Measurements from ENCODE around the gene GNB3.

Gene GNB3

DNA sequence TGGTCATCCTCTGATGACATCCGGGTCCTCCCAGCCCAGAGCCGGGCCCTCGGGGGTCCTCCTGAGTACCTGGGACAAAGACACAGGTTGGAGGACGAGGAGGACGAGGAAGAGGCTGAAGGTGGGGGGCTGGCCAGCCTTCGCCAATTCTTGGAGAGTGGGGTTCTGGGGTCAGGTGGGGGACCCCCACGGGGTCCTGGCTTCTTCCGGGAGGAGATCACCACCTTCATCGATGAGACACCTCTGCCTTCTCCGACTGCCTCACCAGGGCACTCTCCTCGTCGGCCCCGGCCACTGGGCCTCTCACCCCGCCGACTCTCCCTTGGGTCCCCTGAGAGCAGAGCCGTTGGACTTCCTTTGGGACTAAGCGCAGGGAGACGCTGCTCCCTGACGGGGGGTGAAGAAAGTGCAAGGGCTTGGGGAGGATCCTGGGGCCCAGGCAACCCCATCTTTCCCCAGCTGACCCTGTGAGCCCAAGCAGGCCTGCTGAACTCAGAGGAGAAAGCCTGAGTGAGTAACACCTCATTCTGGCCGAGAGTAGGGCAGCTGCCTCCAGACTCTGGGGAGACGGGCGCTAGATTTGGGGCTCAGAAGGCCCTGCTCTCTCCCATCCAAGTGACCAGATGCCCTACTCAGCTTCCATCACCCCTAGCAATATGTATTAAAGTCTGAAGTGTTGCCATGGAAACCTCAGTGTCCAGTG, 13.8 kb upstream of the GNB3 start:
- Mint-ChIP-seq H3K4me1 (ENCODE audit: low read depth in 2 of 2) (peaks cover 26% of the 10 kb centered on the region in 2 donors), H3K27ac (no peak overlapping the region), H3K9me3 (no peaks in the 10 kb centered on the region), H3K36me3 (ENCODE audit: insufficient read depth) (peaks cover 5% of the 10 kb centered on the region), H3K27me3 (peaks cover 69 to 97% of the 10 kb centered on the region in 2 donors), H3K4me3 (peak overlapping the region; percentile 72 to 88)
- no peak for DNase-seq
- ATAC-seq (replicated peaks), result no peak

DNA sequence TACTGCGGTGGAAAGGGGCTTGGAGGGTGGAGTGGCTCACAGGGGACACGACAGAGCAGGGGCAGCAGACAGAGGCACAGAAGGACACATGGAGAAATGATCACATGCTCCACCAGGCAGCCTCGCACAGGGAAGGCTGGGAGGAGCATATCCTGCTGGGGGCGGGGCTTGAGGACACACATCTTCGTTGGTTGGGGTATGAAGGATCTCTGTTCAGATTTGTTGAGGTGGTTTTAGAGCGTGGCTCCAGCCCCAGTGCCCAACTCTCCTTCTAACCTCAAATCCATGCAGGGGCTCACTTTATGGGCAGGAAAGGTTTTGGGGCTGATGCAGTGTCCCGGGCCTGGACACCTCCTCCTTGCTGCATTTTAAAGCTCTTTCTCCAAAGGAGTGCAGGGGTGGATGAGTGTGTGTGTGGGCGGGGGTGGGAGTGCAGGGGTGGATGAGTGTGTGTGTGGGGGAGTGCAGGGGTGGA, 13.3 kb upstream of the GNB3 start:
- DNase-seq (no peak), ATAC-seq (replicated peaks) (no peak)
- Mint-ChIP-seq H3K36me3 (ENCODE audit: insufficient read depth) (peaks cover 5% of the 10 kb centered on the region), H3K4me3 (peak overlapping the region; percentile 72 to 88), H3K9me3 (no peaks in the 10 kb centered on the region), H3K4me1 (ENCODE audit: low read depth in 2 of 2) (peaks cover 23 to 24% of the 10 kb centered on the region in 2 donors), H3K27ac (no peak overlapping the region), H3K27me3 (peaks cover 63 to 92% of the 10 kb centered on the region in 2 donors)

DNA sequence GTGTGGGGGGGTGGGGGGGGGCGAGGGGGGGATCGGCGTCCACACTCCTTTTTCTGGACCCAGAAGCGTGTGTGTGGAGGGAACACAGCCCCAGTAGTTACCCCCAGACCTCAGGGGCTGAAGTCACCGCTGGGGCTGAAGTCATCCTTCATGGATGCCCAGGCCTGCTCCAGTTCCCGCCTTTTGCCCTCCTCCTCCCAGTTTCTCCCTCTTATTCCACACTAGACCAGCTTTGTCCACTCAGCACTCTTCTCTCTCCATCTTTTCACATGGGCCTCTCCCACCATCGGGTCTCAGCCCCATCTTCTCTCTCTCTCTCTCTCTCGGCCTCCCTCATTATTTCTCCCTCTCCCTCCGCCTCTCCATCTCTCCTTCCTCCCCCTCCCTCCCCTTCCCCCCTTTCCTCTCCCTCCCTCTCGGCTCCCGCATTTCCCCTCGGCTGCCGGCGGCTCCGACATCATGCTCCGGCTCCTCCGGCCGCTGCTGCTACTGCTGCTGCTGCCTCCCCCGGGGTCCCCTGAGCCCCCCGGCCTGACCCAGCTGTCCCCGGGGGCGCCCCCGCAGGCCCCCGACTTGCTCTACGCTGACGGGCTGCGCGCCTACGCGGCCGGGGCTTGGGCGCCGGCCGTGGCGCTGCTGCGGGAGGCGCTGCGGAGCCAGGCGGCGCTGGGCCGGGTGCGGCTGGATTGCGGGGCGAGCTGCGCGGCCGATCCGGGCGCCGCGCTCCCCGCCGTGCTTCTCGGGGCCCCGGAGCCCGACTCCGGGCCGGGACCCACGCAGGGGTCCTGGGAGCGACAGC, 12.5 kb upstream of the GNB3 start, which contains the start of gene P3H3:
P3H3 (plus strand) TSS at position 426 of the 799 bp plus-strand sequence; CDS start at position 460, 34 bp downstream.
- no peak for DNase-seq
- H3K9me3 Mint-ChIP-seq, result no peaks in the 10 kb centered on the region
- H3K36me3 Mint-ChIP-seq (ENCODE audit: insufficient read depth), result peaks cover 5% of the 10 kb centered on the region
- H3K4me1 Mint-ChIP-seq (ENCODE audit: low read depth in 2 of 2), result peaks cover 23 to 24% of the 10 kb centered on the region in 2 donors
- peaks cover 56 to 85% of the 10 kb centered on the region in 2 donors for H3K27me3 Mint-ChIP-seq
- peak; percentile 54 for ATAC-seq (replicated peaks)
- peak within 1 kb of the TSS; percentile 88 to 95 for H3K4me3 Mint-ChIP-seq
- peak within 1 kb of the TSS; percentile 85 to 90 for H3K27ac Mint-ChIP-seq

DNA sequence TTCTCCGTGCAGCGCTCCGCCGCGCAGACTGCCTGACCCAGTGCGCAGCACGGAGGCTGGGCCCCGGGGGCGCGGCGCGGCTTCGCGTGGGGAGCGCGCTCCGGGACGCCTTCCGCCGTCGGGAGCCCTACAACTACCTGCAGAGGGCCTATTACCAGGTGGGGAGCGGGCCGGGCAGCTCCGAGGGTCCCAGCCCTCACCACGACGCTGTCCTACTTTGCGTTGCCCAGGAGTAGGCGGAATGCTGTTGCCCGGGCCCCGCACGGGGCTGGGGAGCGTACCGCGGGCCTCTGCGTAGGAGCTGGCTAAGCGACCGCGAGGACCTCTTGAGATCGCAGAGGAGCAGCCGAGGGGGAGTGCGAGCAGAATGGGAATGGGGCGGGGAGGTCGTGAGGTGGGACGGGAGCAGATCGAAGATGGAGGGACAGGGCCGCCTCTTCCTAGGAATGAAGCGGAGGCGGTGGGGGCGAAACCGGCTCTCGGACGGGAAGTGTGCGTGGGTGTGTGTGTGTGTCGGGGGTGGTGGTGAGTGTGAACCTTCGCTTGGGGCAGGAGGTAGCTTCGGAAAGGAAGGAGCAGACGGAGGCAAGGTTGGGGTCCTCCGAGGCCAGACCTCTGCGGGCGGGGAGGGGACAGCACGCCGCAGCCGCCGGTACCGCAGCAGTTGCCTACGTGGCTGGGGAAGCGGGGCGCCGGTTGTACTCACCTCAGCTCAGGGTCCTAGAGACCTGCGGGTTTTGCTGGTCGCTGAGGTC, 11.8 kb upstream of the GNB3 start:
- Mint-ChIP-seq H3K9me3 (no peaks in the 10 kb centered on the region), H3K4me1 (ENCODE audit: low read depth in 2 of 2) (peaks cover 23 to 24% of the 10 kb centered on the region in 2 donors), H3K27me3 (peaks cover 50 to 77% of the 10 kb centered on the region in 2 donors), H3K36me3 (ENCODE audit: insufficient read depth) (peaks cover 5% of the 10 kb centered on the region), H3K4me3 (peak overlapping the region; percentile 88 to 95), H3K27ac (peak overlapping the region; percentile 85 to 90)
- ATAC-seq (replicated peaks), result peak; percentile 62
- peak in 2 of 3 experiments; percentile 31 for DNase-seq

DNA sequence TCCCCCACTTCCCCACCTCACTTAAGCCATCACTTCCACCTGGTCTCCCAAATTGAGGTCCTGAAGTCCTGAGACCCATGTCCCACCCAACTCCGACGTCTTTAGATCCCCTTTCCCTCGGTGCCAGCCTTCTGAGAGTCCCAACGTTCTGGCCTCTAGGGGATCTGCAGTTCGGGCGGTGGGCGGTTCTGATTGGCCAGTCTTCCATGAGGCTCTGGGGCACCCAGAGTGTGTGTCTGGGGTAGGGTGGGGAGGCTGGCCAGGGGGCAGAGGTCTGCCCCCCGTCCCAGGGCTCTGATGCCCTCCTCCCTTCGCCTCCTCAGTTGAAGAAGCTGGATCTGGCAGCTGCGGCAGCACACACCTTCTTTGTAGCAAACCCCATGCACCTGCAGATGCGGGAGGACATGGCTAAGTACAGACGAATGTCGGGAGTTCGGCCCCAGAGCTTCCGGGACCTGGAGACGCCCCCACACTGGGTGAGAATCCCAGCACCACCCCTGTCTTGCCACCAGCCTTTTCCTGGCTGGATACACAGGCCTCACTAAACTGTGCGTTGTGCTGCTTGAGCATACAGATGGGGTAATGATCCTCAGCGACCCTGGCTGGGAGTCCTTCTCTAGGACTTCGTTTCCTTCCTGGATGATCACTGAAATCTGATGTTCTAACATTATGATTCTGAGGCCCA, 11.0 kb upstream of the GNB3 start:
- Mint-ChIP-seq H3K27ac (peak overlapping the region; percentile 85 to 90), H3K9me3 (no peaks in the 10 kb centered on the region), H3K4me3 (peak overlapping the region; percentile 88 to 95), H3K4me1 (ENCODE audit: low read depth in 2 of 2) (peaks cover 23 to 24% of the 10 kb centered on the region in 2 donors), H3K27me3 (peaks cover 42 to 70% of the 10 kb centered on the region in 2 donors), H3K36me3 (ENCODE audit: insufficient read depth) (peaks cover 5% of the 10 kb centered on the region)
- no peak for DNase-seq
- ATAC-seq (replicated peaks), result no peak

DNA sequence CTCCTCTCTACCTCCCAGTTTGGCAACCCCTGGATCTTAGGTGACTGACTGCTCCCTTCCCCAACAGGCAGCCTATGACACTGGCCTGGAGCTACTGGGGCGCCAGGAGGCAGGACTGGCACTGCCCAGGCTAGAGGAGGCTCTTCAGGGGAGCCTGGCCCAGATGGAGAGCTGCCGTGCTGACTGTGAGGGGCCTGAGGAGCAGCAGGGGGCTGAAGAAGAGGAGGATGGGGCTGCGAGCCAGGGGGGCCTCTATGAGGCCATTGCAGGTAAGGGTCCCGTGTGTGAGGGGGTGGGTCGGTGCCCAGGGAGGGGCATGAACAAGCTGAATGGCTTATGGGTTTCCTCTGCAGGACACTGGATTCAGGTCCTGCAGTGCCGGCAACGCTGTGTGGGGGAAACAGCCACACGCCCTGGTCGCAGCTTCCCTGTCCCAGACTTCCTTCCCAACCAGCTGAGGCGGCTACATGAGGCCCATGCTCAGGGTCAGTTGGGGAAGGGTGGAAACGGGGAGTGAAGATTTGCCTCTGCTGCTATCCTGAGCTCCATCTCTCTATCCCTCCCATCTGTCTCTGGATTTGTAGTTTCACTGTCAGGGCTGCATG, 10.3 kb upstream of the GNB3 start:
- Mint-ChIP-seq H3K27ac (no peak overlapping the region), H3K4me1 (ENCODE audit: low read depth in 2 of 2) (peaks cover 21 to 23% of the 10 kb centered on the region in 2 donors), H3K36me3 (ENCODE audit: insufficient read depth) (peaks cover 5% of the 10 kb centered on the region), H3K4me3 (peak overlapping the region in 1 of 2 donors; percentile 95), H3K9me3 (no peaks in the 10 kb centered on the region), H3K27me3 (peaks cover 35 to 63% of the 10 kb centered on the region in 2 donors)
- ATAC-seq (replicated peaks), result no peak
- DNase-seq, result no peak

DNA sequence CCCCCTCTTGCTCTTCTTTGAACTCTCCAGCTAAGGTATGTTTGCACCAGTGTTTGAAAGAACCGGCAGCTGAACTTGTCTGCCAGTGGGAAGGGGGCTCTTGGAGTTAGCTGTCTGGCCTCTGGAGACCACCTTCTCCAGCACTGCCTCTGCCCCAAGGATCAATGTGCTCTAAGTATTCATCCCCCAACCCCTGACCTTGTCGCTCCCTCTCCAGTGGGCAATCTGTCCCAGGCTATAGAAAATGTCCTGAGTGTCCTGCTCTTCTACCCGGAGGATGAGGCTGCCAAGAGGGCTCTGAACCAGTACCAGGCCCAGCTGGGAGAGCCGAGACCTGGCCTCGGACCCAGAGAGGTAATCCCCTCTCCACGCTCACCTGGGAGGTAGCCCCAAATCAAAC, 9.7 kb upstream of the GNB3 start:
- Mint-ChIP-seq H3K9me3 (no peaks in the 10 kb centered on the region), H3K27me3 (peaks cover 29 to 56% of the 10 kb centered on the region in 2 donors), H3K36me3 (ENCODE audit: insufficient read depth) (peaks cover 5% of the 10 kb centered on the region), H3K4me1 (ENCODE audit: low read depth in 2 of 2) (peaks cover 19 to 22% of the 10 kb centered on the region in 2 donors), H3K27ac (no peak overlapping the region), H3K4me3 (no peak overlapping the region)
- DNase-seq (no peak), ATAC-seq (replicated peaks) (no peak)

DNA sequence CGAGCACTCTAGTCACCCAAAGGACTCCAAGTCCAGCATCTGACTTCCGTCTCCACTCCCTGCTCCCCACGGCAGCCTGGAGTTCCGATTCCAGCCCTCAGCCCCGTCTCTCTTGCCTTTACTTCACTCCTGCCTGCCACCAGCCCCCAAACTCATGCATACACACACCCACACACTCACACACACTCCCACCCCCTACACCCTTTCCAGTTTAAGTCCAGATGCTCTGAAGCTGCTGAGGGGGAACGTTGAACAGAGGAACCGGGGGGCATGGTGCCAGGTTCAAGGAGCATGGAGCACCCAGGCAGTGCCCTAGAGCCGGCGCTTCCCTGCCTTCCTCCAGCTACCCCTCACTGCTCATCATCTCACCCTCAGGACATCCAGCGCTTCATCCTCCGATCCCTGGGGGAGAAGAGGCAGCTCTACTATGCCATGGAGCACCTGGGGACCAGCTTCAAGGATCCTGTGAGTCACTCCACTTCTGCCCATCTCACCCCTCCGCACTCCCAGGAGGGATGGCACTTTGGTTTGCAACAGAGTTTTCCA, 9.2 kb upstream of the GNB3 start:
- peaks cover 24 to 51% of the 10 kb centered on the region in 2 donors for H3K27me3 Mint-ChIP-seq
- H3K36me3 Mint-ChIP-seq (ENCODE audit: insufficient read depth), result peaks cover 8% of the 10 kb centered on the region
- H3K4me1 Mint-ChIP-seq (ENCODE audit: low read depth in 2 of 2), result peaks cover 19 to 22% of the 10 kb centered on the region in 2 donors
- no peak overlapping the region for H3K27ac Mint-ChIP-seq
- no peak for ATAC-seq (replicated peaks)
- no peak for DNase-seq
- H3K9me3 Mint-ChIP-seq, result no peaks in the 10 kb centered on the region
- no peak overlapping the region for H3K4me3 Mint-ChIP-seq

DNA sequence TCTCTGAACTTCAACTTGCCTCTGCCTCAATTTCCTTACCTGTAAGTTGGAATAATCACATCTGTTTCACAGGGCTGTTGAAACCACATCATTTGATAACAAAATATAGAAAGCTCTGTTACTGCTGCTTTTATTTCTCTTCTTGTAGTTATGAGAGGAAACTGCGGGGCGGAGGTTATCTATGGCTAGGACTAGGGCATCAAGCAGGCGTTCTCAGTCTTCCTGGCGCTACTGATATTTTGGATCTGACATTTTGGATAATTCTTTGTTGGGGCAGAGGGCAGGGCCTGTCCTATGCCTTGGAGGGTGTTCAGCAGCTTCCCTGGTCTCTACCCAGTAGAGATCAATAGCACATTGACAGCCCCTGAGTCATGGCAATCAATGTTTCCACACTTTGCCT, 8.6 kb upstream of the GNB3 start:
- H3K4me1 Mint-ChIP-seq (ENCODE audit: low read depth in 2 of 2), result peaks cover 18 to 22% of the 10 kb centered on the region in 2 donors
- H3K9me3 Mint-ChIP-seq, result no peaks in the 10 kb centered on the region

DNA sequence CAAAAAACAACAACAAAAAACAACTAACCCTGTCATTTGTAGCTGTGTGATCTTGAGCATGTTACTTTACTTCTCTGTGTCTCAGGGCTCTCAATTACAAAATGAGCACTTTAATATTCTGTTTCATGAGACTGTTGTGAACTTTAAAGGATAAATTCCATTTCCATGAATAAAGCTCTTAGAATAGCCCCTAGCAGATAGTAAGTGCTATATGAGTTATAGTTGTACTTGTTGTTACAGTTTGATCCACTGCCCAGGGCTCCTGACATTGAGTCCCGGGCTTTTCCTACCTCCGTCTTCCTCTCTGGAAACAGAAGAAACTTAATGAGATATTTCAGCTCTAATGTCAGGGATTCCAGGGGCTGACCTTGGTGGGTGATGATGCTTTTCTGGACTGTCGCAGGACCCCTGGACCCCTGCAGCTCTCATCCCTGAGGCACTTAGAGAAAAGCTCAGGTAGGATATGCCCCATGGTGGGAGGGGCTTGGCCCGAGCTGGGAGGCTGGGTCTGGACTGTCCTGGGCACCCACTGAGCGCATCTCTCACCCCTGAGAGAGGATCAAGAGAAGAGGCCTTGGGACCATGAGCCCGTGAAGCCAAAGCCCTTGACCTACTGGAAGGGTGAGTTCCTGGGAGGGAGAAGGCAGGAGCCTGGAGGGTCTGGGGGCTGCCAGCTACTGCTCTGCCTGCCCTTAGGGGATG, 7.4 kb upstream of the GNB3 start:
- no peak for DNase-seq
- ATAC-seq (replicated peaks), result no peak
- peaks cover 9 to 15% of the 10 kb centered on the region in 2 donors for H3K4me1 Mint-ChIP-seq (ENCODE audit: low read depth in 2 of 2)
- no peak overlapping the region for H3K27ac Mint-ChIP-seq
- no peak overlapping the region for H3K4me3 Mint-ChIP-seq
- peaks cover 8% of the 10 kb centered on the region for H3K36me3 Mint-ChIP-seq (ENCODE audit: insufficient read depth)
- peaks cover 7 to 33% of the 10 kb centered on the region in 2 donors for H3K27me3 Mint-ChIP-seq
- H3K9me3 Mint-ChIP-seq, result no peaks in the 10 kb centered on the region

More for the DNA sequence above, 8.6 kb upstream of the GNB3 start:
- Mint-ChIP-seq H3K4me3 (no peak overlapping the region), H3K27me3 (peaks cover 18 to 45% of the 10 kb centered on the region in 2 donors), H3K36me3 (ENCODE audit: insufficient read depth) (peaks cover 8% of the 10 kb centered on the region), H3K27ac (no peak overlapping the region)
- ATAC-seq (replicated peaks) (no peak), DNase-seq (no peak)

DNA sequence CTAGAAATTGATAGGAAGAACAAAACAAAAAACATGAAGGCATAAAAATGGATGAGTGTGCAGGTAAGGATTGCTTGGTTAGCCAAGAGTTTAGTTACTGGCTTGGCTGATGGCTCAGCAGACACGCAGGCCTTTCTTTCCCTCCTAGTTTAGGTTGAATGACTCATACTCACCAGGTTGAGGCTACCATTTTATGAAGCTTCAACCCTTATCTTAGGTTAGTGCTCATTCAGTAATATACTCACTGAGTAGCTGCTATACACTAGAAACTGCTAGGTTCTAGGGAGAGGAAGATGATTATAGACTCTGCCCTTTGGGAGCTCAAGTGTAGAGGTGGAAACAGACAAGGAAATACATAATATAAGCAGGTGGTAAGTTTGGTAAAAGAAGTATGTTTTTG, 6.5 kb upstream of the GNB3 start:
- no peak for DNase-seq
- Mint-ChIP-seq H3K4me1 (ENCODE audit: low read depth in 2 of 2) (peaks cover 4 to 10% of the 10 kb centered on the region in 2 donors), H3K9me3 (no peaks in the 10 kb centered on the region), H3K4me3 (no peak overlapping the region), H3K27ac (no peak overlapping the region), H3K27me3 (peaks cover 3 to 25% of the 10 kb centered on the region in 2 donors), H3K36me3 (ENCODE audit: insufficient read depth) (peaks cover 6% of the 10 kb centered on the region)
- ATAC-seq (replicated peaks), result no peak

DNA sequence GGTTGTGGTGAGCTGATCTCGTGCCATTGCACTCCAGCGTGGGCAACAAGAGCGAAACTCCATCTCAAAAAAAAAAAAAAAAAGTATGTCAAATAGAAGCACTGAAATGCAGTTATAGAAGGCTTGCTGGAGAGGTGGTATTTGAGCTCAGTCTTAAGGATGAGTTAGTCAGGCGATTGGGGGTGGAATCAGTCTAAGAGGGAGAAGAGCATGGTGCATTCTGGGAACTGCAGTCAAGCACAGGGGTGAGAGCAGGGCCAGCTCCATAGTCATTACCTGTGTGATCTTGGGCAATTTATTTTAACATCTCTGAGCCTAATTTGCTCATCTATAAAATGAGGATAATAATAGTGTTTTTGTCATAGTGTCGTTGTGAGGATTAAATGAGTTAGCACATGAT, 5.9 kb upstream of the GNB3 start:
- peaks cover 0 to 21% of the 10 kb centered on the region in 2 donors for H3K27me3 Mint-ChIP-seq
- H3K9me3 Mint-ChIP-seq, result no peaks in the 10 kb centered on the region
- peaks cover 0 to 6% of the 10 kb centered on the region in 2 donors for H3K4me1 Mint-ChIP-seq (ENCODE audit: low read depth in 2 of 2)
- ATAC-seq (replicated peaks) (no peak), DNase-seq (no peak)
- peaks cover 3% of the 10 kb centered on the region for H3K36me3 Mint-ChIP-seq (ENCODE audit: insufficient read depth)
- no peak overlapping the region for H3K27ac Mint-ChIP-seq
- H3K4me3 Mint-ChIP-seq, result no peak overlapping the region
